ENCODE results near the gene ATP6V0D1.

Gene ATP6V0D1

DNA sequence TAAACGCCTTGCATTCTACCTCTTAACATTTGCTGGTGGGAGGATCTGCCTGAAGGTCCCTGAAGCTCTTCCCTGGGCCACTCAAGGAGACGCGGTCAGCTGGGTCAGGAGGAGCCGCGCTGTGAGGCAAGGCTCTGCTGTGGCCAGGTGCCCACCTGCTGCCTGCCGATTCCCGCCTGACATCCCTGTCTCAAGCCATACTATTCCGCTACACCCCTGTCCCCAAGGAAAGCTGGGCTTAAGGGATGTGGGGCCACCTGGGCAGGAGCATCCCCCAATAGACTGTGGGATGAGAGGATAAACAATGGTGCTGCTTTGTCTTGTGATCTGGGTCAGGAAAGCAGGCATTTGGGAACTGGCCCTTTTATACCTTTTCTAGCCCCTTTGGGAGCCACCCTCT is 92.8 kb downstream of the ATP6V0D1 start:
- TF ChIP-seq, protein P1, sequence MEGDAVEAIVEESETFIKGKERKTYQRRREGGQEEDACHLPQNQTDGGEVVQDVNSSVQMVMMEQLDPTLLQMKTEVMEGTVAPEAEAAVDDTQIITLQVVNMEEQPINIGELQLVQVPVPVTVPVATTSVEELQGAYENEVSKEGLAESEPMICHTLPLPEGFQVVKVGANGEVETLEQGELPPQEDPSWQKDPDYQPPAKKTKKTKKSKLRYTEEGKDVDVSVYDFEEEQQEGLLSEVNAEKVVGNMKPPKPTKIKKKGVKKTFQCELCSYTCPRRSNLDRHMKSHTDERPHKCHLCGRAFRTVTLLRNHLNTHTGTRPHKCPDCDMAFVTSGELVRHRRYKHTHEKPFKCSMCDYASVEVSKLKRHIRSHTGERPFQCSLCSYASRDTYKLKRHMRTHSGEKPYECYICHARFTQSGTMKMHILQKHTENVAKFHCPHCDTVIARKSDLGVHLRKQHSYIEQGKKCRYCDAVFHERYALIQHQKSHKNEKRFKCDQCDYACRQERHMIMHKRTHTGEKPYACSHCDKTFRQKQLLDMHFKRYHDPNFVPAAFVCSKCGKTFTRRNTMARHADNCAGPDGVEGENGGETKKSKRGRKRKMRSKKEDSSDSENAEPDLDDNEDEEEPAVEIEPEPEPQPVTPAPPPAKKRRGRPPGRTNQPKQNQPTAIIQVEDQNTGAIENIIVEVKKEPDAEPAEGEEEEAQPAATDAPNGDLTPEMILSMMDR (IDR thresholded peaks at IDR 0.05), result no peak
- no peak overlapping the region for H3K4me2 ChIP-seq (ENCODE audit: low read length)
- H3K27me3 ChIP-seq (ENCODE audit: control insufficient read depth, insufficient read depth, low read length), result no peaks in the 10 kb centered on the region
- no peaks in the 10 kb centered on the region for H3K9me3 ChIP-seq (ENCODE audit: control insufficient read depth, low read length)
- no peaks in the 10 kb centered on the region for H3K36me3 ChIP-seq (ENCODE audit: control insufficient read depth, insufficient read depth, low read length)
- peaks cover 3% of the 10 kb centered on the region for H3K4me1 ChIP-seq
- H3K27ac ChIP-seq, result no peak overlapping the region
- H3K4me3 ChIP-seq (ENCODE audit: low read depth, low read length), result no peak overlapping the region
- no peak overlapping the region for H2AFZ ChIP-seq
- H3K9ac ChIP-seq, result no peak overlapping the region
- H3K79me2 ChIP-seq, result no peaks in the 10 kb centered on the region

Measured in parathyroid adenoma (tissue), 2 donors.